ENCODE measurements around the gene GPR62.
A peak's percentile ranks its signal among the peaks of the same experiment; 100 is the strongest.

Gene GPR62

GRCh38 chr3:51955893-51956770, 951 bp downstream of the GPR62 start:
- DNase-seq, result peak; percentile 38

GRCh38 chr3:51957520-51958205, 2.5 kb downstream of the GPR62 start:
- no peak for DNase-seq

GRCh38 chr3:51958603-51959521, 3.7 kb downstream of the GPR62 start:
- DNase-seq, result no peak

- DNase-seq, result no peak
Observed at GRCh38 chr3:51959651-51960050, 4.5 kb downstream of the GPR62 start.

GRCh38 chr3:51960386-51960785, 5.2 kb downstream of the GPR62 start:
- no peak for DNase-seq

GRCh38 chr3:51961011-51961410, 5.8 kb downstream of the GPR62 start:
- no peak for DNase-seq

GRCh38 chr3:51961602-51962569, 6.7 kb downstream of the GPR62 start:
- DNase-seq, result no peak

GRCh38 chr3:51962854-51963530, 7.8 kb downstream of the GPR62 start:
- DNase-seq, result no peak

- DNase-seq, result no peak
Observed at GRCh38 chr3:51963951-51964451, 8.8 kb downstream of the GPR62 start.

GRCh38 chr3:51964521-51964920, 9.3 kb downstream of the GPR62 start:
- no peak for DNase-seq

GRCh38 chr3:51966016-51966415, 10.8 kb downstream of the GPR62 start:
- DNase-seq, result no peak

GRCh38 chr3:51966486-51966885, 11.3 kb downstream of the GPR62 start:
- no peak for DNase-seq

- DNase-seq, result no peak
Observed at GRCh38 chr3:51966922-51967383, 11.8 kb downstream of the GPR62 start.

GRCh38 chr3:51967384-51968169, 12.4 kb downstream of the GPR62 start, which contains the start of gene PCBP4:
Gene PCBP4, minus strand, starts transcription at chr3:51967454. Its CDS starts 6,214 bp downstream, at chr3:51961240.
- DNase-seq, result peak; percentile 39

- DNase-seq, result no peak
Observed at GRCh38 chr3:51968170-51968775, 13.1 kb downstream of the GPR62 start.

- DNase-seq, result no peak
Observed at GRCh38 chr3:51968883-51969678, 13.9 kb downstream of the GPR62 start.

GRCh38 chr3:51969841-51970240, 14.7 kb downstream of the GPR62 start:
- no peak for DNase-seq

- no peak for DNase-seq
Observed at GRCh38 chr3:51970606-51971300, 15.6 kb downstream of the GPR62 start.
